ENCODE data around the gene AIG1.

GRCh38 chr6:143140767-143141166, 80.1 kb downstream of the AIG1 start:
- TF ChIP-seq CTCF (IDR thresholded peaks at IDR 0.05): no peak
- TF ChIP-seq POLR2A (IDR thresholded peaks at IDR 0.05): no peak
